ENCODE measurements around the gene FOXP4.

- TF ChIP-seq POLR2A (IDR thresholded peaks at IDR 0.05; ENCODE audit: low read length) (no peak), GATA1 (IDR thresholded peaks at IDR 0.05; ENCODE audit: low read depth, low read length) (no peak)
Observed at GRCh38 chr6:41543087-41543486, 3.1 kb upstream of the FOXP4 start.
